Astrocyte of the cerebellum (primary cell): Measurements from ENCODE around the gene LTB4R.
"Not testable (repeated sequence)": the region's sequence is repeated elsewhere in the genome, so short reads cannot be mapped to it uniquely, and the experiment has no call there.

Experiments used
- DNase-seq: peaks from one replicate; pipeline ENCODE4 v3.0.0-alpha.2; 2011; ENCODE audit warnings: low read depth
- H3K4me3 ChIP-seq: 2 replicates; pipeline ENCODE4 v1.5.1; 2011; ENCODE audit warnings: mild to moderate bottlenecking, low read depth, low read length, moderate library complexity
- in situ Hi-C: cut with HindIII; loops from 2 replicates; pipeline ENCODE4 v1.10.0; 2017; ENCODE audit warnings: low sequenced_read_pairs
- TF ChIP-seq, protein P1 (sequence below): IDR thresholded peaks from 2 replicates; pipeline ENCODE4 v1.5.1; 2012; ENCODE audit warnings: low read length, low read depth, moderate library complexity, mild to moderate bottlenecking; ENCODE audit errors: missing control alignments

LTB4R gene

DNA sequence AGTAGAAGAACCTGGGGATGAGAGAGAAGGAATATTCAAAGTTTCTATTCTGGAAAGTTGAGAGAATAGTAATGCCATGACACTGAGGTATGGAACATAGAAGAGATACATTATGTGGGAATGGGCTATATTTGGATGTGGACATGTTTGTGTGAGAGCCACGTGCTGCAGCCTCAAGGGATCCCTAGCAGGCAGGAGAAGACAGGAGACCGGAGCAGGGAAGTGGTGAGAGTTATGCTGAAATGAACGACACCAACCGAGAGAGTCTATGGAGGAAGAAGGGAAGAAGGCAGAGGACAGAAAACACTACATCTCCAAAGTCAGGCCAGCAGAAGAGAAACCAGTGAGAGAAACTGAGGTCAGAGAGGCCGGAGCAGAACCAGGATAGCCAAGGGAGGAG lies 38.4 kb downstream of the LTB4R start:
- in situ Hi-C loops, result no loop called here
- no peak for DNase-seq
- H3K4me3 ChIP-seq, result no peak overlapping the region
- TF ChIP-seq, protein P1, sequence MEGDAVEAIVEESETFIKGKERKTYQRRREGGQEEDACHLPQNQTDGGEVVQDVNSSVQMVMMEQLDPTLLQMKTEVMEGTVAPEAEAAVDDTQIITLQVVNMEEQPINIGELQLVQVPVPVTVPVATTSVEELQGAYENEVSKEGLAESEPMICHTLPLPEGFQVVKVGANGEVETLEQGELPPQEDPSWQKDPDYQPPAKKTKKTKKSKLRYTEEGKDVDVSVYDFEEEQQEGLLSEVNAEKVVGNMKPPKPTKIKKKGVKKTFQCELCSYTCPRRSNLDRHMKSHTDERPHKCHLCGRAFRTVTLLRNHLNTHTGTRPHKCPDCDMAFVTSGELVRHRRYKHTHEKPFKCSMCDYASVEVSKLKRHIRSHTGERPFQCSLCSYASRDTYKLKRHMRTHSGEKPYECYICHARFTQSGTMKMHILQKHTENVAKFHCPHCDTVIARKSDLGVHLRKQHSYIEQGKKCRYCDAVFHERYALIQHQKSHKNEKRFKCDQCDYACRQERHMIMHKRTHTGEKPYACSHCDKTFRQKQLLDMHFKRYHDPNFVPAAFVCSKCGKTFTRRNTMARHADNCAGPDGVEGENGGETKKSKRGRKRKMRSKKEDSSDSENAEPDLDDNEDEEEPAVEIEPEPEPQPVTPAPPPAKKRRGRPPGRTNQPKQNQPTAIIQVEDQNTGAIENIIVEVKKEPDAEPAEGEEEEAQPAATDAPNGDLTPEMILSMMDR, result no peak

- no peak overlapping the region for H3K4me3 ChIP-seq
- TF ChIP-seq, protein P1, result peak; percentile 2
- in situ Hi-C loops, result no loop called here
- no peak for DNase-seq
Measured at GRCh38 chr14:24351517-24351916, 40.2 kb downstream of the LTB4R start.

DNA sequence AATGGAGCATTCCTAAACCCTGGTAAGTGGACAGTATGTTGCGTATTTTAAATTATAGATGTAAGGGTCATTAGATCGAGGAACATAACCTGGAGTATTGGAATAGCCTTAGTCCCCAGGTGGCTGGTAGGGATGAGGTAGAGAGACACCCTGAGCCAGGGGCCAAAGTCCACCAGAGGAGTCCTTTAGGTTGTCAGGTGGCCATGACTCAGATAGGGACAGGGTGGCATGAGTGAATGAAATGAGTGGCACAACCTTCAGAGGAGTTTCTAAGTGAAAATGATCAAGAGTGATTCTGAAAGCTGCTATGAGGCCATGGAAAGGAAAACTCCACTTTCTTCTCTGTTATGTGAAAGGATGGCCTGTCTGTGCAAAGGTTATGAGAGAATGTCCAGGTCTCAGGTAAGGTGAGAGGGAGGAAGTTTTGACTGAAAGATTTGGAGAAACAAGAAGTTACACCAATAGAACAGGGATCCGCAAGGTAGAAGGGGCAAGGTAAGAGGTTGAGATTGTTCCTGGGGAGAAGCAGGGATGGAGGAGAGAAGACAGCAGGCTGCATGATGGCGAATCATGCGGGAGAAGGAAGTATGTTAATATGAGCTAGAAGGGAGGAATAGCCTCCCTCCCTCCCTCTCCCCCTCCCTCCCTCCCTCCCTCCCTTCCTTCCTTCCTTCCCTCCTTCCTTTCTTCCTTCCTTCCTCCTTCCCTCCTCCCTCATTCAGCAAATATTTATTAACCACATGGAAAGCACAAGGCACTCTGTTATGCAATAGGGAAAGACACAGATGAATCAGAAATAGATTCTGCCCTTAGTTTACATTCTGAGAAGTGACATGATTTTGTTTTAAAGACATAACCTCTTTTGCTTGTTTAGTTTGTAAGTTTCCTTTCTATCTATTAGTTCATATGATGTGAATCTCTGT lies 42.5 kb downstream of the LTB4R start:
- no peak overlapping the region for H3K4me3 ChIP-seq
- in situ Hi-C loops, result no loop called here
- TF ChIP-seq, protein P1, result no peak
- DNase-seq, result no peak

GRCh38 chr14:24354482-24354825 lies 43.2 kb downstream of the LTB4R start:
- DNase-seq, in situ Hi-C loops, H3K4me3 ChIP-seq: not testable (repeated sequence)

DNA sequence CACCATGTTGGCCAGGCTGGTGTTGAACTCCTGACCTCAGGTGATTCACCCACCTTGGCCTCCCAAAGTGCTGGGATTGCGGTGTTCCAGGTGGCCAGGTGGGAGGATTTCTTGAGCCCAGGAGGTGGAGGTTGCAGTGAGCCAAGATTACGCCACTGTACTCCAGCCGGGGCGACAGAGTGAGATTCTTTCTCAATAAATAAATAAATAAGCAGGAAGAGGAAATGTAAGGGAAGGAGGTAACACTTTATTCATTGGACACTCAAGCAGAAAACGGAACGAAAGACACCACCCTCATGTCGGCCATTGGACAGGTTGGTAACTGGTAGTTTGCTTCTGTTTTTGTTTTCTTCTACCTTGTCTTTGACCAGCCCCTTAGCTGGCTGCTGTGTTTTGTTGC lies 43.7 kb downstream of the LTB4R start:
- DNase-seq, result no peak
- TF ChIP-seq, protein P1, result no peak
- in situ Hi-C loops, result no loop called here
- no peak overlapping the region for H3K4me3 ChIP-seq

- TF ChIP-seq, protein P1, result no peak
Measured at GRCh38 chr14:24356208-24356607, 44.9 kb downstream of the LTB4R start.

DNA sequence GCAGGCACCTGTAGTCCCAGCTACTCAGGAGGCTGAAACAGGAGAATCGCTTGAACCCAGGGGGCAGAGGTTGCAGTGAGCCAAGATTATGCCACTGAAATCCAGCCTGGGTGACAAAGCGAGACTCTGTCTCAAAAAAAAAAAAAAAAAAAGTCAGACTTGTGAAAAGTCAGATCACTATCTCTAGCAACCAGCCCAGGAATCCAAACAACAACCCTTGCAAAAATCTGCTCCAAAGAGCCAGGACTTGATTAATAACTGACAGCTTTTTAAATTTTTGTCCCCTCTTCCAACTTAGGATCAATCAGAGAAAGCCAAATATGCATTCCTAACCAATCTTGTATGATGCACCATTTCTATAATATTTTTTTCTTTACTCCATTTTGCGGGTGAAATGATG lies 49.0 kb downstream of the LTB4R start:
- TF ChIP-seq, protein P1, result no peak
- no peak for DNase-seq
- no peak overlapping the region for H3K4me3 ChIP-seq
- in situ Hi-C loops, result no loop called here

More at GRCh38 chr14:24356208-24356607, 44.9 kb downstream of the LTB4R start:
- in situ Hi-C loops, result no loop called here
- no peak overlapping the region for H3K4me3 ChIP-seq
- no peak for DNase-seq
